ENCODE results near the gene DYNC1LI2. TPM values are rescaled to one million over a fixed set of nuclear protein-coding genes. Genes with fewer than 3 reads are reported as not detected.

DYNC1LI2 gene
- total and polyA plus RNA-seq, 2 of the 8 experiments (the other 6 are each of a cell fraction or from before 2014, with no cell fraction given): 35.0 to 70.8 TPM

DNA sequence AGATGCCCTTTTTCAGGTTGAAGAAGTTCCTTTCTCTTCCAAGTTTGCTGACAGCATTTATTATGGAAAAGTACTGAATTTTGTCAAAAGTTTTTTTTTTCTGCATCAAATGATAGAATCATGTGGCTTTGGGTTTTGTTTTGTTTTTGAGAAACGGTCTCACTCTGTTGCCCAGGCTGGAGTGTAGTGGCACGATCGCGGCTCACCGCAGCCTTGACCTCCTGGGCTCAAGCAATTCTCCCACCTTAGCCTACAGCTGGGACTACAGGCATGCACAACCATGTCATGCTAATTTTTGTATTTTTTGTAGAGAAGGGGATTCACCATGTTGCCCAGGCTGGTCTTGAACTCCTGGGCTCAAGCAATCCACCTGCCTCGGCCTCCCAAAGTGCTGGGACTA is 62.1 kb downstream of the DYNC1LI2 start:
- H3K9me3 ChIP-seq (ENCODE audit: insufficient read depth in 2 of 2, low read depth in 1 of 2, low read length in 1 of 2): no peaks in the 10 kb centered on the region
- CTCF ChIA-PET (ENCODE audit: partially characterized antibody): interaction anchor here (1.5 kb wide), 1 partner anchor 31 kb away, joined by 3 read pairs; no protein-coding TSS in a partner anchor
- no peak overlapping the region for H4K91ac ChIP-seq (replicated peaks; ENCODE audit: insufficient read length, low read length)
- no peak overlapping the region for H3K23ac ChIP-seq (ENCODE audit: insufficient read length)
- H3K14ac ChIP-seq (ENCODE audit: insufficient read length): no peak overlapping the region
- peaks cover 0 to 9% of the 10 kb centered on the region in 2 experiments for H4K20me1 ChIP-seq (replicated peaks in 1 of 2; ENCODE audit: control insufficient read depth in 1 of 2, insufficient read depth in 2 of 2, low read length in 2 of 2)
- no peak overlapping the region for H3K4ac ChIP-seq (replicated peaks; ENCODE audit: insufficient read length, low read depth, low read length)
- no peaks in the 10 kb centered on the region for H3K36me3 ChIP-seq (ENCODE audit: control insufficient read depth in 2 of 4, insufficient read depth in 4 of 4, low read length in 3 of 4)
- no peak overlapping the region for H3K27ac ChIP-seq (ENCODE audit: low read depth, low read length)
- no peak overlapping the region for H2BK120ac ChIP-seq (replicated peaks; ENCODE audit: low read depth, low read length)
- 91% methylated on average over 6 of the region's 6 CpGs; no CpG with 5 or more reads in 1 of the 2 experiments for WGBS, 2 experiments (ENCODE audit: extremely low coverage in 1 of 2, insufficient coverage in 1 of 2, insufficient read length in 1 of 2, insufficient replicate concordance in 2 of 2, low coverage in 1 of 2, low lambda C conversion rate in 2 of 2, missing lambda C conversion rate in 1 of 2)
- POLR2A ChIA-PET (ENCODE audit: partially characterized antibody): interaction anchor here (0.6 kb wide), 1 partner anchor 24 kb away, joined by 4 read pairs; no protein-coding TSS in a partner anchor
- H3K9ac ChIP-seq (replicated peaks in 1 of 4; ENCODE audit: extremely low read depth in 1 of 4, low read depth in 3 of 4, low read length in 3 of 4): no peak overlapping the region; a peak in 1 of 7 replicates
- H3K4me2 ChIP-seq (ENCODE audit: insufficient read depth in 1 of 2, low read depth in 2 of 2, low read length in 2 of 2): no peak overlapping the region
- H4K8ac ChIP-seq (ENCODE audit: extremely low read depth, insufficient read depth, low read length): no peak overlapping the region
- DNase-seq (ENCODE audit: low read depth in 1 of 2, low spot score in 2 of 2) (no peak), FAIRE-seq (no peak)
- no peak overlapping the region for H2BK15ac ChIP-seq (ENCODE audit: low read length)
- H3K4me3 ChIP-seq (ENCODE audit: extremely low read depth in 1 of 4, insufficient read depth in 2 of 4, low read depth in 3 of 4, low read length in 4 of 4): no peak overlapping the region
- H3K56ac ChIP-seq (replicated peaks; ENCODE audit: insufficient read length, low read depth, low read length): no peak overlapping the region
- no peak overlapping the region for H2AK5ac ChIP-seq (ENCODE audit: low read depth, low read length)
- H3K23me2 ChIP-seq (ENCODE audit: low read depth, low read length): no peaks in the 10 kb centered on the region; the same call in 1 of the 2 replicates
- peaks cover 0 to 61% of the 10 kb centered on the region in 2 experiments; a peak in 2 of 4 replicates for H3K79me2 ChIP-seq (ENCODE audit: control insufficient read depth in 1 of 2, insufficient read depth in 2 of 2, low read length in 2 of 2)
- TF ChIP-seq NRF1 (IDR thresholded peaks at IDR 0.05; ENCODE audit: low read depth, low read length) (no peak), RAD21 (IDR thresholded peaks at IDR 0.05 in 1 of 2, conservative IDR thresholded peaks at IDR 0.05 in 1 of 2; ENCODE audit: low read depth in 2 of 2, low read length in 2 of 2) (no peak), TAF7 (optimal IDR thresholded peaks at IDR 0.05; ENCODE audit: borderline replicate concordance, low read depth, low read length) (no peak), KDM4A (IDR thresholded peaks at IDR 0.05; ENCODE audit: low read depth, low read length, severe bottlenecking) (no peak), SAP30 (IDR thresholded peaks at IDR 0.05; ENCODE audit: insufficient read depth, insufficient replicate concordance, low read length) (no peak), KDM5A (IDR thresholded peaks at IDR 0.05; ENCODE audit: low read length) (no peak), CEBPB (IDR thresholded peaks at IDR 0.05; ENCODE audit: low read depth, low read length) (no peak)
- TF ChIP-seq, protein P1, sequence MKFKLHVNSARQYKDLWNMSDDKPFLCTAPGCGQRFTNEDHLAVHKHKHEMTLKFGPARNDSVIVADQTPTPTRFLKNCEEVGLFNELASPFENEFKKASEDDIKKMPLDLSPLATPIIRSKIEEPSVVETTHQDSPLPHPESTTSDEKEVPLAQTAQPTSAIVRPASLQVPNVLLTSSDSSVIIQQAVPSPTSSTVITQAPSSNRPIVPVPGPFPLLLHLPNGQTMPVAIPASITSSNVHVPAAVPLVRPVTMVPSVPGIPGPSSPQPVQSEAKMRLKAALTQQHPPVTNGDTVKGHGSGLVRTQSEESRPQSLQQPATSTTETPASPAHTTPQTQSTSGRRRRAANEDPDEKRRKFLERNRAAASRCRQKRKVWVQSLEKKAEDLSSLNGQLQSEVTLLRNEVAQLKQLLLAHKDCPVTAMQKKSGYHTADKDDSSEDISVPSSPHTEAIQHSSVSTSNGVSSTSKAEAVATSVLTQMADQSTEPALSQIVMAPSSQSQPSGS (IDR thresholded peaks at IDR 0.05; ENCODE audit: low read length): no peak
- no peak overlapping the region for H2BK5ac ChIP-seq (ENCODE audit: low read depth, low read length)
- no peak overlapping the region for H3K18ac ChIP-seq (ENCODE audit: extremely low read depth, low read length)
- no peak overlapping the region for H2AFZ ChIP-seq (ENCODE audit: low read length)
- no peak overlapping the region for H2BK12ac ChIP-seq (ENCODE audit: low read depth, low read length)
- peaks cover 11% of the 10 kb centered on the region for H3K79me1 ChIP-seq (ENCODE audit: low read depth, low read length)
- no peak overlapping the region for H4K5ac ChIP-seq (ENCODE audit: insufficient read length, low read depth, low read length)
- H3K4me1 ChIP-seq (replicated peaks in 1 of 4; ENCODE audit: control insufficient read depth in 3 of 4, insufficient read depth in 4 of 4, low read length in 3 of 4): peaks cover 0 to 13% (median 3%) of the 10 kb centered on the region in 4 experiments; a peak in 5 of 7 replicates
- no peak overlapping the region for H2BK20ac ChIP-seq (ENCODE audit: low read length)
- no peaks in the 10 kb centered on the region for H3K27me3 ChIP-seq (replicated peaks in 1 of 4; ENCODE audit: control insufficient read depth in 3 of 4, extremely low read depth in 1 of 4, insufficient read depth in 3 of 4, low read length in 3 of 4)
